ENCODE results near the gene NT5M.

Gene NT5M

DNA sequence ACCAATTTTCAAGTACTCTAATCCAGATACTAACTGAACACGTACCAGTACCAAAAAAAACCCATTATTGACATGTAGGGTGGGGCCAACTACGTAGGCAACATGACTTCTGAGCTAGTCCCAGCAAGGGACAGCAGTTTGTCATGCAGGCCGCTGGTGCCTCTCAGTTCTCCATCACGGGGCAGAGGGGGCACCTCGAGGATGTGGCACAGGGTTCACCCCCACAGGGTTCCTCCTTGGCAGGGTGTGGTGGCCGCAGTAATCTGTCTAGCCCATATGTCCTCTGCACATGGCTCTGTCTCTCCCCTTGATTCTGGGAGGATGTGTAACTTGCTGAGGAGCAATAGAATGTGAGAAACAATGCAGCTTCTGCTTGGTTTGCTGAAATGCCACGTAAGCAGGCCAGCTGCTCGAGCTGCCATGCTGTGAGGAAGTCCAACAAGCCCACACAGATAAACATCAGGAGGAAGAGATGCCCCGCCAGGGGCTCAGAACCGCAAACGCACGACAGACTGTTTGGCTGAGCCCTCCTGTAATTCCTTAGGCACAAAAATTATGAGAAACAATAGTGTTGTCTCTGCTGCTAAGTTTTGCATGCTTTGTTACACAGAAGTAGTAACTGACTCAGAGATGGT lies 62.4 kb downstream of the NT5M start:
- in situ Hi-C loops (cut with HindIII; ENCODE audit: low pct_unique_long_range_greater_than_20kb, low sequenced_read_pairs): no loop called here
- DNase-seq (ENCODE audit: low read depth in 1 of 2, low spot score in 1 of 2): no peak
- TF ChIP-seq JUND (IDR thresholded peaks at IDR 0.05; ENCODE audit: low read depth): no peak

DNA sequence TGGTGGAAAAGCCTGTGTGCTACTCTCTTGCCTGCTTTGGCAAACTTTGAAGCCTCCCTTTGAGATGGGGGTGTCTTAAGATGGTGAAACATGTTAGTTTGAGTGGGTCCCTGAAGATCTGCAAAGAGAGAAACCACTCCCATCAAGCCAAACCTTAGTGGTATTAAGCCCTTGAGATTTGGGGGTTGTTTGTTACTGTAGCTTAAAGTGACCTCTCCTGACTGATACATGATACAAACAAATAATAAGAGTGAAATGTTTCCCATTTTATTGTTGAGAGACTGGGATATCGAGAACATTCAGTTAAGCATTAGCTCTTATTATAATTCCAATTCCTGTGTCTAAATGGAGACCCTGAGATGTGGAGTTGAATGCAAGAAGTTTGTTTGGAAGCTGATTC lies 63.1 kb downstream of the NT5M start:
- no peak for TF ChIP-seq JUND (IDR thresholded peaks at IDR 0.05; ENCODE audit: low read depth)
- in situ Hi-C loops (cut with HindIII; ENCODE audit: low pct_unique_long_range_greater_than_20kb, low sequenced_read_pairs): no loop called here
- no peak for DNase-seq (ENCODE audit: low read depth in 1 of 2, low spot score in 1 of 2)

GRCh38 chr17:17366941-17367875 lies 64.0 kb downstream of the NT5M start:
- in situ Hi-C loops (cut with HindIII; ENCODE audit: low pct_unique_long_range_greater_than_20kb, low sequenced_read_pairs): no loop called here
- DNase-seq (ENCODE audit: low read depth in 1 of 2, low spot score in 1 of 2): no peak
- no peak for TF ChIP-seq JUND (IDR thresholded peaks at IDR 0.05; ENCODE audit: low read depth)

DNA sequence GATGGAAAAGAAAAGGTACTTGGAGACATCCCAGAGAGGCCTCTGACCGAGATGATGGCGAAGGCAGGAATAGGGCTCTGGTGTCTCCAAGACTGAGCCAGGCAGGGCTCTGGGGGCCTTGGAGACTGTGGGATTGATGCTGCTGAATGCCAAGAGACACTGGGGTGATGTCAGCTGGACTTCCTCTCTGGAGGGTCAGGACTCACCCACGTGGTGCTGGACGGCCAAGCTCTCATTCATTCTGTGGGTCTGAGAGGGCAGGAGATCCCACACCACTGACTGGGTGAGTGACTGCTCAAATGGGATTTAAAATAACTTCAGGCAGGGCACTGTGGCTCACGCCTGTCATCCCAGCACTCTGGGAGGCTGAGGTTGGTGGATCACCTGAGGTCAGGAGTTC lies 64.8 kb downstream of the NT5M start:
- in situ Hi-C loops (cut with HindIII; ENCODE audit: low pct_unique_long_range_greater_than_20kb, low sequenced_read_pairs): no loop called here
- no peak for TF ChIP-seq JUND (IDR thresholded peaks at IDR 0.05; ENCODE audit: low read depth)
- no peak for DNase-seq (ENCODE audit: low read depth in 1 of 2, low spot score in 1 of 2)

- TF ChIP-seq JUND (IDR thresholded peaks at IDR 0.05; ENCODE audit: low read depth): no peak
- in situ Hi-C loops (cut with HindIII; ENCODE audit: low pct_unique_long_range_greater_than_20kb, low sequenced_read_pairs): no loop called here
Observed at GRCh38 chr17:17370711-17371110, 67.5 kb downstream of the NT5M start.

GRCh38 chr17:17372856-17373520 lies 69.8 kb downstream of the NT5M start:
- in situ Hi-C loops (cut with HindIII; ENCODE audit: low pct_unique_long_range_greater_than_20kb, low sequenced_read_pairs): no loop called here
- DNase-seq (ENCODE audit: low read depth in 1 of 2, low spot score in 1 of 2): no peak
- no peak for TF ChIP-seq JUND (IDR thresholded peaks at IDR 0.05; ENCODE audit: low read depth)

More at GRCh38 chr17:17370711-17371110, 67.5 kb downstream of the NT5M start:
- no peak for DNase-seq (ENCODE audit: low read depth in 1 of 2, low spot score in 1 of 2)

- no peak for TF ChIP-seq JUND (IDR thresholded peaks at IDR 0.05; ENCODE audit: low read depth)
Observed at GRCh38 chr17:17375841-17376240, 72.7 kb downstream of the NT5M start.

GRCh38 chr17:17376362-17376761 lies 73.2 kb downstream of the NT5M start:
- no peak for DNase-seq (ENCODE audit: low read depth in 1 of 2, low spot score in 1 of 2)
- no peak for TF ChIP-seq JUND (IDR thresholded peaks at IDR 0.05; ENCODE audit: low read depth)
- in situ Hi-C loops (cut with HindIII; ENCODE audit: low pct_unique_long_range_greater_than_20kb, low sequenced_read_pairs): no loop called here

More at GRCh38 chr17:17375841-17376240, 72.7 kb downstream of the NT5M start:
- no peak for DNase-seq (ENCODE audit: low read depth in 1 of 2, low spot score in 1 of 2)
- in situ Hi-C loops (cut with HindIII; ENCODE audit: low pct_unique_long_range_greater_than_20kb, low sequenced_read_pairs): no loop called here

DNA sequence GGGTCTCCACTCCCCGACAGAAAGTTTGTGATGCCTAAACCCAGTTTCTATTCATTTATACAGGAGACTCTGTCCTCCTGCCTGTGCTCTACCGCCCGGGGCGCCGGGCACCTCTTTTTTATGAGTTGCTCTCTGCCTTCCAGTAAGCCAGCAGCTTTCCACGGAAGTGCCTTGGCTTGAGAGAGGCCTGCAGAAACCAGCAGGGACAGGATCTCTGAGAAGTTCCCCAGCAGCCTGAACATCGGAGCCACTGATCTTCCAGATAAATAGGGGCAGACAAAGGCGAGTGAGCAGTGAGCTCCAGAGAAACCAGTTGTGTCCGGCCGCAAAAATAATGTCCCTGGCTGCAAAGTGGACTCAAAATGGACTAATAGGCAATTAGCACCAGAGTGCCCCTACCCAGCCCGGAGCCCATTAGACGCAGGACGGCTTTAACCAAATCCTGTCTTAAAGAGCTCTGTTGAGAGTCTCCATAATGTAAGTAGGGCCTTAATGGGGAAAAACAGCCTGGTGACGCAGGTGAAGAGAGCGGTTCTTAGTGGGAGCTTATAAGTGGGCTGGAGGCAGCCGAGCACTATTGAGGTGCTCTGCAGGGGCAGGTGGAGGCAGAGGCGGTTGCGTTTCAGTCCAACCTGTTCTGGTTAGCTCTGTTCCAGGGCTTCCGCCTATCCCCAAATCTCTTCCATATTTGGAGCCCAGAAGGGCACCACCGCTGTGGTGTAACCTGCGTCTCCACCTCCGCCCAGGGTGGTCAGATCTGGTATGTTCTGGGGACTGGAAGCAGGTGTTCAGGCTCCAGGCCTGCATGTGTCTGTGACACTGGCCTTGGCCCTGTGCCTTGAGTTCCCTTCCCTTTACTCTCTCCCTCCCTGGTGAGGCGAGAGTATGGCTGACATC lies 74.1 kb downstream of the NT5M start:
- TF ChIP-seq JUND (IDR thresholded peaks at IDR 0.05; ENCODE audit: low read depth): no peak
- no peak for DNase-seq (ENCODE audit: low read depth in 1 of 2, low spot score in 1 of 2)
- in situ Hi-C loops (cut with HindIII; ENCODE audit: low pct_unique_long_range_greater_than_20kb, low sequenced_read_pairs): no loop called here

- in situ Hi-C loops (cut with HindIII; ENCODE audit: low pct_unique_long_range_greater_than_20kb, low sequenced_read_pairs): no loop called here
- DNase-seq (ENCODE audit: low read depth in 1 of 2, low spot score in 1 of 2): no peak
- TF ChIP-seq JUND (IDR thresholded peaks at IDR 0.05; ENCODE audit: low read depth): no peak
Observed at GRCh38 chr17:17379197-17379991, 76.2 kb downstream of the NT5M start.

GRCh38 chr17:17380145-17380925 lies 77.2 kb downstream of the NT5M start:
- in situ Hi-C loops (cut with HindIII; ENCODE audit: low pct_unique_long_range_greater_than_20kb, low sequenced_read_pairs): no loop called here
- TF ChIP-seq JUND (IDR thresholded peaks at IDR 0.05; ENCODE audit: low read depth): no peak

More at GRCh38 chr17:17380145-17380925, 77.2 kb downstream of the NT5M start:
- DNase-seq (ENCODE audit: low read depth in 1 of 2, low spot score in 1 of 2): no peak

Measured in T47D (cell line).